Thoracic aorta (tissue), 2 donors: Measurements from ENCODE around the gene LITAFD. TPM values are rescaled to one million over a fixed set of nuclear protein-coding genes. Genes with fewer than 3 reads are reported as not detected.

Source experiments
- ATAC-seq: fragments of 150-250 bp; one replicate; pipeline ENCODE4 v1.8.0; 2017; ENCODE audit warnings: low read depth; ENCODE audit not compliant: insufficient number of reproducible peaks, low FRiP score
- DNase-seq: peaks from one replicate; pipeline ENCODE4 v3.0.0-alpha.2; 2020; ENCODE audit warnings: low spot score
- H3K27ac ChIP-seq, 2 donors: fragments of 200-600 bp; sonication (generic); 1 replicate in 1 of 2; 2 replicates in 1 of 2; pipeline ENCODE4 v1.5.1; 2016; ENCODE audit warnings: mild to moderate bottlenecking in 2 of 2, moderate library complexity in 2 of 2
- H3K27me3 ChIP-seq: fragments of 200-600 bp; sonication (generic); replicated peaks from 2 replicates; pipeline ENCODE4 v1.6.0; 2016; ENCODE audit warnings: mild to moderate bottlenecking; ENCODE audit not compliant: insufficient read depth
- H3K36me3 ChIP-seq: fragments of 200-600 bp; sonication (generic); one replicate; pipeline ENCODE4 v1.5.1; 2016
- H3K4me1 ChIP-seq, 2 donors: fragments of 200-600 bp; sonication (generic); 1 replicate in 1 of 2; 2 replicates in 1 of 2; pipeline versions ENCODE4 v1.5.1 to v1.6.0; 2016; ENCODE audit warnings: low read depth in 2 of 2, mild to moderate bottlenecking in 1 of 2; ENCODE audit not compliant: control insufficient read depth in 1 of 2
- H3K4me3 ChIP-seq: fragments of 200-600 bp; sonication (generic); 2 replicates; pipeline ENCODE4 v1.5.1; 2016; ENCODE audit warnings: mild to moderate bottlenecking
- H3K9me3 ChIP-seq: fragments of 200-600 bp; sonication (generic); 2 replicates; pipeline ENCODE4 v1.5.1; 2016
- total RNA-seq, 2 donors: library from RNA; depleted of rRNA; stranded (reverse); fragments of >200 nt; gene quantifications; one replicate each; pipeline versions ENCODE4 v1.1.0 to v1.2.3, GENCODE V29; 2016
- TF ChIP-seq, protein P1 (sequence below): fragments of 200-600 bp; sonication (generic); IDR thresholded peaks from one replicate; pipeline ENCODE4 v1.5.1; 2019; ENCODE audit warnings: antibody characterized with exemption

The LITAFD gene
- total RNA-seq, 2 donors from 2014 or later = not detected

DNA sequence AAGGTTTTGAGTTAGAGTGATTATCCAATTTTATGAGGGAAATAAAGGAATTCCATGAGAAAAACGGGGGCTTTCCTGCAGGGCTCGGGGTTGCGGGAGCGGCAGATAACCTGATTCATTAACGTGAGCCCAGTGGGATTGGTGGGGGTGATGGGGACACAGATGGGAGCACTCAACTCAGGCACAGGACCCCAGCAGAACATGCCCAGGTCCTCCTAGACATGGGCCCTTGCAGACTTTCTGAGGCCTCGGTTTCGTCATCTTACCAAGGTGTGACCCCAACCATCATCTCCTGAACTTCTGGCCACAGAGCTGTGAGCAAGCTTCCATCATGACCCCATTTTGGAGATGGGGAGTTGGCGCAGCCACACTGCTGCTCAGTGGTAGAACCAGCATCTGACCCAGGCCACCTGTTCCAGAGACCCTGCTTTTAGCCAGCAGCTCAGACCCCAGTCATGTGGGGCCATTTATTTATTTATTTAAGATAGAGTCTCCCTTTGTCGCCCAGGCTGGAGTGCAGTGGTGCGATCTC is 35.7 kb upstream of the LITAFD start:
- Histone ChIP-seq H3K36me3 (peaks cover 13% of the 10 kb centered on the region), H3K27me3 (no peaks in the 10 kb centered on the region), H3K4me1 (peaks cover 0 to 7% of the 10 kb centered on the region in 2 donors), H3K4me3 (no peak overlapping the region), H3K27ac (no peak overlapping the region), H3K9me3 (no peaks in the 10 kb centered on the region)
- ATAC-seq (no peak), DNase-seq (no peak)
- TF ChIP-seq, protein P1, sequence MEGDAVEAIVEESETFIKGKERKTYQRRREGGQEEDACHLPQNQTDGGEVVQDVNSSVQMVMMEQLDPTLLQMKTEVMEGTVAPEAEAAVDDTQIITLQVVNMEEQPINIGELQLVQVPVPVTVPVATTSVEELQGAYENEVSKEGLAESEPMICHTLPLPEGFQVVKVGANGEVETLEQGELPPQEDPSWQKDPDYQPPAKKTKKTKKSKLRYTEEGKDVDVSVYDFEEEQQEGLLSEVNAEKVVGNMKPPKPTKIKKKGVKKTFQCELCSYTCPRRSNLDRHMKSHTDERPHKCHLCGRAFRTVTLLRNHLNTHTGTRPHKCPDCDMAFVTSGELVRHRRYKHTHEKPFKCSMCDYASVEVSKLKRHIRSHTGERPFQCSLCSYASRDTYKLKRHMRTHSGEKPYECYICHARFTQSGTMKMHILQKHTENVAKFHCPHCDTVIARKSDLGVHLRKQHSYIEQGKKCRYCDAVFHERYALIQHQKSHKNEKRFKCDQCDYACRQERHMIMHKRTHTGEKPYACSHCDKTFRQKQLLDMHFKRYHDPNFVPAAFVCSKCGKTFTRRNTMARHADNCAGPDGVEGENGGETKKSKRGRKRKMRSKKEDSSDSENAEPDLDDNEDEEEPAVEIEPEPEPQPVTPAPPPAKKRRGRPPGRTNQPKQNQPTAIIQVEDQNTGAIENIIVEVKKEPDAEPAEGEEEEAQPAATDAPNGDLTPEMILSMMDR = no peak

DNA sequence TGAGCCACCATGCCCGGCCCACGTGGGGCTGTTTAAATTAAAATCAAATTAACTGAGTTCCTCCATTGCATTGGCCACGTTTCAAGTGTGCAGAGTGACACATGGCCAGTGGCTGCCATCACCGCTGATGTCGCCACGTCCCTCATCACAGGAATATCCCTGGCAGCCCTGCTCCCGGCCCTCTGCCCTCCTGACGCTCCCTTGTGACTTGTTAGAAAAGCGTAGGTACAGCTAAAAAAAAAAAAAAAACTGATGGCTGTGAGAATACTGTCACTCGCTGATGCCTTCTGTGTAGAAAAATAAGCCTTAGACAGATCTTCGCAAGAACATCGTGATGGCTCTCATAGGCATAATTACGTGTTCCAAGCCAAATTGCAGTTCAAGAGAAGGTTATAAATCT is 35.0 kb upstream of the LITAFD start:
- TF ChIP-seq, protein P1 = no peak
- H3K36me3 ChIP-seq = peaks cover 13% of the 10 kb centered on the region
- H3K27ac ChIP-seq = no peak overlapping the region
- ATAC-seq (no peak), DNase-seq (no peak)
- no peaks in the 10 kb centered on the region for H3K9me3 ChIP-seq
- H3K27me3 ChIP-seq = no peaks in the 10 kb centered on the region
- H3K4me1 ChIP-seq = peaks cover 0 to 7% of the 10 kb centered on the region in 2 donors
- H3K4me3 ChIP-seq = no peak overlapping the region

DNA sequence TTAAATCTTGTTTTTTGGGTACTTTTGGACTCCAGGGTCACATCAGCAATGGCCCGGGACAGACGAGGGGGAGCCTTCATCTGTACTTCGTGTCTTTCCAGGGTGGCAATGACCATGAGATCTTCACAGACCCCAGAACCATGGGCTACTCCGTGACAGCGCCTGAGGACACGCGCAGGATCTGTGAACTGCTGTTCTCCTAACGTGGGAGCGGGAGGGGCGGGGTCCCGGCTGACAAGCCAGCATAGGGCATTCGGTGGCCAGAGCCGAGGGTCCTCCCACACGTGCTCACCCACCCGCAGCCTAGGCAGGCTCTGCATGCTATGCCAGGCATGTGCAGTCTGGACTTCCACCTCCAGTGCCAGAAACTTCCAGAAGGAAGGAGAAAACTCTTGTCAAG is 34.5 kb upstream of the LITAFD start:
- Histone ChIP-seq H3K4me3 (no peak overlapping the region), H3K27ac (no peak overlapping the region), H3K36me3 (peaks cover 17% of the 10 kb centered on the region), H3K4me1 (peaks cover 0 to 7% of the 10 kb centered on the region in 2 donors), H3K27me3 (no peaks in the 10 kb centered on the region), H3K9me3 (no peaks in the 10 kb centered on the region)
- ATAC-seq (no peak), DNase-seq (no peak)
- TF ChIP-seq, protein P1 = no peak

DNA sequence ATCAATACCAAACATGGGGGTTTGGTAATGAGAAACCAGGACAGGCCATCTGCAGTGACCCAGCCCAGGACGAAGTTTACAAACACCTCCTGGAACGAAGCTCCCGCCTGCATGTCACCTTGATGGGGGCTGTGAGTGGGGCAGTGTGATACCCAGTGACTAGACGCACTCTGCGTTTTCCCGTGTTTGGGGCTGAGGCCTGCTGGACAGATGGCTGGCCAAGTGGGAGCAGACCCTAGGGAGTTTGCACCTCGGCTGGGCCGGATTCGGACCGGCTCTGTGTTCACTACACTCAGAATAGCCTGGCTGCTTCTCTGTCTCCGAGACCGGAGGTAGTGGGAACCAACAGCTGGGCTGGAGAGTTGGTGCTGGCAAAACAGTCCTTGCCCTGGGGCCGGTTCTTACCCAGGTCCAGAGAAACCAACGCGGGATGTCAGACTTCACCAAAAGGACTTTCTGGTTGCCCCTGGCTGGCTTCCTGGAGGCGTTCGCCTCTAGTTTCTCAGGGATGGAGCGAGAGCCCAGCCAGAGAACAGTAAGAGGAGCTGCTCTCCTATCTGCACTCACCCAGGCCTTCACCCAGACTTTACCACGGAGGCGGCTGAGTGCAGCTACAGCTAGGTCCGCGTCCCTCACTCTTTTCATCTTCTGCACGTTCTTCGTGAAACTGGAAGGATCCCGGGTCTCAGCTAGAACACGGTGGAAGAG is 33.8 kb upstream of the LITAFD start:
- ATAC-seq = no peak
- Histone ChIP-seq H3K27me3 (no peaks in the 10 kb centered on the region), H3K9me3 (no peaks in the 10 kb centered on the region), H3K36me3 (peaks cover 22% of the 10 kb centered on the region), H3K4me1 (peaks cover 0 to 7% of the 10 kb centered on the region in 2 donors), H3K27ac (no peak overlapping the region), H3K4me3 (no peak overlapping the region)
- no peak for DNase-seq
- TF ChIP-seq, protein P1 = no peak

DNA sequence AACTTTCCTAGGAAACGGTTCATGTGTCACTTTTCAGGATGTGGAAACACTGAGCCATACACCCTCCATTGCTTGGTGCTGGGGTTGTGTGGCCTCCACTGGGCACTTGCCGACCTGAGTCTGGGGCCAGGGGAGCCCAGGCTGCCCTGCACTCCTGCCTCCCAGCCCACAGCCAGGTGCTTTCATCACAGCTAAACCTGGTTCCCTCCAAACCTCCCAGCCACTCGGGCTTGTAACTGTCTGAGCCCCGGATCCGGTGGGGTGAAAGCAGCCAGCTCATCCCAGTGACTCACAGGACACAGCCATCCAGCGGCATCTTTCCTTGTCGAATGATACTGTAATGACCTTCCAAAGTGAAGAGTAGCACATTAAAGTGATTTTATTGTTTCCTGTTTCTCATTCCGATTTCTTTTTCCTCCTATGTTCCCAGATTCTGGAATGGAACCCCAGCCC is 33.2 kb upstream of the LITAFD start:
- H3K9me3 ChIP-seq = no peaks in the 10 kb centered on the region
- no peak overlapping the region for H3K4me3 ChIP-seq
- peaks cover 0 to 7% of the 10 kb centered on the region in 2 donors for H3K4me1 ChIP-seq
- peaks cover 23% of the 10 kb centered on the region for H3K36me3 ChIP-seq
- DNase-seq (no peak), ATAC-seq (no peak)
- TF ChIP-seq, protein P1 = no peak
- no peak overlapping the region for H3K27ac ChIP-seq
- H3K27me3 ChIP-seq = no peaks in the 10 kb centered on the region
